HG03103 (cell line): ENCODE data around the gene ISL2.

Source experiments
- ATAC-seq: cut with Tn5 transposase; IDR thresholded peaks from one replicate; pipeline ENCODE4 v1.9.1; 2021; ENCODE audit warnings: low read depth; ENCODE audit not compliant: unreplicated experiment

The ISL2 gene

GRCh38 chr15:76368122-76368621 lies 31.6 kb downstream of the ISL2 start:
- ATAC-seq = no peak

GRCh38 chr15:76376029-76376428 lies 39.5 kb downstream of the ISL2 start:
- ATAC-seq = no peak

- ATAC-seq = no peak
Measured at GRCh38 chr15:76376816-76377215, 40.2 kb downstream of the ISL2 start.

GRCh38 chr15:76377217-76377616 lies 40.6 kb downstream of the ISL2 start:
- no peak for ATAC-seq

- no peak for ATAC-seq
Measured at GRCh38 chr15:76377751-76378150, 41.2 kb downstream of the ISL2 start.

GRCh38 chr15:76378691-76379090 lies 42.1 kb downstream of the ISL2 start:
- no peak for ATAC-seq

GRCh38 chr15:76380249-76380648 lies 43.7 kb downstream of the ISL2 start:
- ATAC-seq = no peak

- ATAC-seq = no peak
Measured at GRCh38 chr15:76381366-76381765, 44.8 kb downstream of the ISL2 start.

GRCh38 chr15:76382987-76383728 lies 46.6 kb downstream of the ISL2 start:
- no peak for ATAC-seq

GRCh38 chr15:76384409-76384808 lies 47.8 kb downstream of the ISL2 start:
- ATAC-seq = no peak

- ATAC-seq = no peak
Measured at GRCh38 chr15:76386178-76386577, 49.6 kb downstream of the ISL2 start.

- no peak for ATAC-seq
Measured at GRCh38 chr15:76386926-76387325, 50.4 kb downstream of the ISL2 start.

- ATAC-seq = no peak
Measured at GRCh38 chr15:76390571-76390970, 54.0 kb downstream of the ISL2 start.

GRCh38 chr15:76391309-76391708 lies 54.7 kb downstream of the ISL2 start:
- ATAC-seq = no peak

- no peak for ATAC-seq
Measured at GRCh38 chr15:76391847-76392246, 55.3 kb downstream of the ISL2 start.
